22Rv1 (cell line): Measurements from ENCODE around the gene HMGA1.

Experiments
- H3K27ac ChIP-seq: fragments of 450-650 bp; 2 replicates; pipeline ENCODE4 v1.5.1; 2017
- CTCF ChIP-seq: fragments of 450-650 bp; IDR thresholded peaks from 2 replicates; pipeline ENCODE4 v1.5.1; 2017; ENCODE audit warnings: mild to moderate bottlenecking
- ZFX ChIP-seq: fragments of 450-650 bp; IDR thresholded peaks from 2 replicates; pipeline ENCODE4 v1.6.1; 2017; ENCODE audit warnings: antibody characterized with exemption, borderline replicate concordance

Gene HMGA1

GRCh38 chr6:34196833-34197195 is 39.9 kb upstream of the HMGA1 start:
- no peak overlapping the region for H3K27ac ChIP-seq
- TF ChIP-seq CTCF (no peak), ZFX (no peak)

GRCh38 chr6:34200340-34200971 is 36.2 kb upstream of the HMGA1 start:
- H3K27ac ChIP-seq, result no peak overlapping the region

GRCh38 chr6:34201455-34202107 is 35.1 kb upstream of the HMGA1 start:
- TF ChIP-seq CTCF (no peak), ZFX (no peak)
- H3K27ac ChIP-seq, result no peak overlapping the region

More at GRCh38 chr6:34200340-34200971, 36.2 kb upstream of the HMGA1 start:
- TF ChIP-seq CTCF (no peak), ZFX (no peak)

GRCh38 chr6:34202329-34203201 is 34.1 kb upstream of the HMGA1 start:
- H3K27ac ChIP-seq, result no peak overlapping the region
- TF ChIP-seq ZFX (no peak), CTCF (no peak)

- no peak for TF ChIP-seq CTCF
- no peak for TF ChIP-seq ZFX
- no peak overlapping the region for H3K27ac ChIP-seq
Observed at GRCh38 chr6:34204693-34205092, 32.0 kb upstream of the HMGA1 start.

GRCh38 chr6:34205466-34205865 is 31.2 kb upstream of the HMGA1 start:
- no peak overlapping the region for H3K27ac ChIP-seq
- TF ChIP-seq CTCF (no peak), ZFX (no peak)
